Measurements from ENCODE around the gene PIP5K1B.
"Not testable (repeated sequence)": the region's sequence is repeated elsewhere in the genome, so short reads cannot be mapped to it uniquely, and the experiment has no call there.

The PIP5K1B gene

DNA sequence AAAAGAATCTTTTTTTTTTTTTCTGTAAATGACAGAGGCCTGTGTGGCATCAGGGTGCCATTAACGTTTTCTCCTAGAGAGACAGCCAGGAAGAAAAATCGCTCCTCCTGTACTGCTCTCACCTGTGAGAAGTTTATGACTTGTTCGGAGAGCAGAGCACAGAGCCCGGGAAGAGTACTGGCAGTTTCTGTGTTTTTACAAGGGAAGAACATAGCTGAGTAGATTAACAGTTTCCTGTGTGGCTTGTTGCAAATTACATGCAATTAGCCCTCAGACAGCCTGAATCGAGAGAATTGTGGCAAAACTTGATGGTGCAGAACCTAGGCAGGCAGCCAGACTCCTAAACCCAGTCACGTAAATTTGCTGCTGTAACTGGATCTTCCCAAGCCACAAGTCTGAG lies 276.7 kb downstream of the PIP5K1B start:
- TF ChIP-seq POLR2A (IDR thresholded peaks at IDR 0.05; ENCODE audit: low read depth, low read length): no peak
- no peak for FAIRE-seq

DNA sequence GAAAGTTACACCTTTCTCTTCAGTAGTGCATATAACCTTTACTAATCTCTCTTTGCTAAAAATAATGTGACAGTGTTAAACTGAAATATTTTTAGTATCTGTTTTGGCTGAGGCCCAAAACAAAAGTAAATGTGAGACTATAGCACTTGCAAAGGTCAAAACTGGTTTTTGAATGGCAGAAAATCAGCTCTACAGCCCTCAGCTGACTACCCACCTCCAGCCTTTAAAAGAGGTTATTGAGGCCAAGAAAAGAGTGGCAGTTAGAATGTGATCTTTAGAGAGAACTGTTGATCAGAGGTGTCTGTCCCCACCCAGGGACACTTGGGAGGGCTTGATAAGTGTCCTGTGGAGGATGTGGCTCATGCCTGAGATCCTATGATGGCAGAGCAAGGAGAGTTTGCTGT lies 278.0 kb downstream of the PIP5K1B start:
- TF ChIP-seq POLR2A (IDR thresholded peaks at IDR 0.05; ENCODE audit: low read depth, low read length): no peak
- DNase-seq (ENCODE audit: insufficient read length, low spot score) (no peak), FAIRE-seq (no peak)

More for the DNA sequence above, 276.7 kb downstream of the PIP5K1B start:
- DNase-seq (ENCODE audit: insufficient read length, low spot score): no peak

DNA sequence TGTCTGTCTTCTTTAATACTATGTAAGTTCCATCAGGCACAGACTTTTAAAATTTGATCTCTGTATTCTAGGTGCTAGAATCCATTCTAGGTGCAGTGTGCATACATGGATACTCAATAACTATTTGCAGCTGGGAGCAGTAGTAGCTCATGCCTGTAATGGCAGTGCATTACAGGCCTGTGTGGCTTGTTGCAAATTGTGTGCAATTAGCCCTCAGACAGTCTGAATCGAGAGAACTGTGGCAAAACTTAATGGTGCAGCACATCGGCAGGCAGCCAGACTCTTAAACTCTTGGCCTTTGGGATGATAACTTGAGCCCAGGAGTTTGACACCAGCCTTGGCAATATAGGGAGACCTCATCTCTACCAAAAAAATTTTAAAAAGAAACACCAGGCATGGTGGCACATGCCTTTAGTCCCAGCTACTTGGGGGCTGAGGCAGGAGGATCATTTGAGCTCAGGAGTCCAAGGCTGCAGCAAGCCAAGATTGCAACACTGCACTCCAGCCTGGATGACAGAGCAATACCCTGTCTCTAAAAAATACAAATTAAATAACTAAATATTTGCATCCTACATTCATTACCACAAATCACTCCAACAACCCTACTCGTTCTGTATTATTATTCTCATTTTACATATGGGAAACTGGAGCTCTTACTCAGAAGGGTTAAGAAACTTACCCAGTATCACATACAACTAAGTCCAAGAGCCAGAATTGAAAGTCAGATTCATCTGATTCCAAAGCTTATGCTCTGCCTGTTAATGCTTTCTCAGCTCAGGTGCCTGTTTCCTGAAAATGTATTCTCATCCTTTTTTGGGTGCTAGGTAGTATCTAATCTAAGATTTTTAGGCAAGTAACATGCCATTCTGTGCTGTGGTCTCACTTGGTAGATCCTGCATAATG lies 278.7 kb downstream of the PIP5K1B start:
- FAIRE-seq (no peak), DNase-seq (ENCODE audit: insufficient read length, low spot score) (no peak)
- TF ChIP-seq POLR2A (IDR thresholded peaks at IDR 0.05; ENCODE audit: low read depth, low read length): no peak

DNA sequence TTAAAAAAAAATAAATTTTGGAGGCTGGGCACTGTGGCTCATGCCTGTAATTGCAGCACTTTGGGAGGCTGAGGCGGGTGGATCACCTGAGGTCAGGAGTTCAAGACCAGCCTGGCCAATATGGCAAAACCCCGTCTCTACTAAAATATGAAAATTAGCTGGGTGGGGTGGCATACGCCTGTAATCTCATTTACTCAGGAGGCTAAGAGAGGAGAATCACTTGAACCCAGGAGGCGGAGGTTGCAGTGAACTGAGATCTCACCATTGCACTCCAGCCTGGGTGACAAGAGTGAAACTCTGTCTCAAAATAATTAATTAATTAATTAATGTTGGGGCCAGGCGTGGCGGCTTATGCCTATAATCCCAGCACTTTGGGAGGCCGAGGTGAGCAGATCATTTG lies 281.9 kb downstream of the PIP5K1B start:
- not testable (repeated sequence) for DNase-seq (ENCODE audit: insufficient read length, low spot score); FAIRE-seq

DNA sequence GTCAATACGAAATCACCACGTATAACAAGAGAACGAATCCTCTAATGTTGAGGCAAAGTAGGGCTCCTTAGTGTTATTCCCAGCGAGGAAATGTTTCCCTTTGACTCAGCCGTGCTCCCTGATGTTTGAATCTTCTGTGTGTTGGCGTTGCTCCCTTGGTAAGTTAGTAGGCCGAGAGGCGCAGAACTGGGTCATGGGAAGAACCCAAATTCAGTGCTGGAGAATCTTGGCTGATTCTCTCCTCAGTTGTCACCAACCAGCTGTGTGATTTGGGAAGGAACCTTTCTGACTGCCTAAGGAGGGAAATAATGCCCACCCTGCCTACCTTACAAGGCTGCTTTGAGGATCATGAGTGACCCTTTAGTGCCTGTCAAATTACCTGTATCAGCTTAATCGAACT lies 286.4 kb downstream of the PIP5K1B start:
- DNase-seq (ENCODE audit: insufficient read length, low spot score): no peak
- no peak for FAIRE-seq
- TF ChIP-seq POLR2A (IDR thresholded peaks at IDR 0.05; ENCODE audit: low read depth, low read length): no peak

DNA sequence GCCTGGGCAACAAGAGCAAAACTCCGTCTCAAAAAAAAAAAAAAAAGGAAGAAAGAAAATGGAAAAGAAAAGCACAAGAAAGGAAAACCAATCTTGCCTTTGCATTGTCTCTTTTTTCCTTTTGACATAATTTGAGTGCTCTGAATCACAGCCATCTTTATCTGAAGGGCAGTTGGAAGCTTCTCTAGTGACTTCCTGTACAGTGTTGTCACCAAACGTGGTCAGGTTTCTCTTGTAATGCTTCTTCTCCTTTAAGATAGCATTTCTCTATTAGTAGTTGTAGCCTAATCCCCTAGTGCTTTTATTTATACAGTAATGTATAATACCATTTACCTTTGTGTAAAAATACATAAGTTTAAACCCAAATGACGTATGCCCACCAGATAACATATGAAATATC lies 290.7 kb downstream of the PIP5K1B start:
- no peak for DNase-seq (ENCODE audit: insufficient read length, low spot score)
- FAIRE-seq: no peak
- TF ChIP-seq POLR2A (IDR thresholded peaks at IDR 0.05; ENCODE audit: low read depth, low read length): no peak

DNA sequence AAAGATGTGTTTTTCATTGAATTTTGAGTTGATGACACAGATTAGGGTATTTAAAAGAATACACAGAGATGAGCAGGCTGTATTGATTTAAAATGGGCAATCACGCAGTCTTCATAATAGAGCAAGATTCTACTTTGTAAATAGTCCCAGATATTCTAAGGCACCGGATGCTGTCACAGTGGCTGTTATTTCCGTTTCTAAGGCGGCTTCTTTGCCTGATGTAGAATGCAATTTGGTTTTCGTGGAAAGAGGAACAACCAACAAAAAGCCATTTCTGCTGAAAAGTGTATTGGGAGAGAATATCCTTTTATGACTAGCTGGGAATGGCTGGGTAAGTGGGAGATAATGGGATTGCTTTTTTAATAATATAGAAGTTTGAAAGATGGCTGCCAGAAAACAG lies 291.4 kb downstream of the PIP5K1B start:
- DNase-seq (ENCODE audit: insufficient read length, low spot score): no peak
- FAIRE-seq: no peak
- no peak for TF ChIP-seq POLR2A (IDR thresholded peaks at IDR 0.05; ENCODE audit: low read depth, low read length)

DNA sequence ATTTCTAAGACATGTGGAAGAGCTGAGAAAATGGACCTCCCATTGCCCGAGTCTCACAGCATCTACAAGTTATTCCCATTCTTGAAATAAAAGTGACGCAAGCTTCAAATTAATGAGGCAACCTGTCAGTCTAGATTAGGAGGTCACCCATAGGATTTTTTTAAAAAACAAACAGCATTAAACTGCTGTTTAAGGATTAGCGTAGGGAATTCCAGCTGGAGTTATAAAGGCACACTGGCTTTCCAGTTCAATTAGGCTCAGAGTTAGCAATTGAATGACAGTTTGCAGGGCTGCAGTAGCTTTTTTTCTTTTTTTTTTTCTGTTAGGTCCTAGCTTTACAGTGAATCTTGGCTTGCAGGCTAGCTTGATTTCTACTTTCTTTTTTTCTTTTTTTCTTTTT lies 292.6 kb downstream of the PIP5K1B start:
- FAIRE-seq (no peak), DNase-seq (ENCODE audit: insufficient read length, low spot score) (no peak)
- no peak for TF ChIP-seq POLR2A (IDR thresholded peaks at IDR 0.05; ENCODE audit: low read depth, low read length)

DNA sequence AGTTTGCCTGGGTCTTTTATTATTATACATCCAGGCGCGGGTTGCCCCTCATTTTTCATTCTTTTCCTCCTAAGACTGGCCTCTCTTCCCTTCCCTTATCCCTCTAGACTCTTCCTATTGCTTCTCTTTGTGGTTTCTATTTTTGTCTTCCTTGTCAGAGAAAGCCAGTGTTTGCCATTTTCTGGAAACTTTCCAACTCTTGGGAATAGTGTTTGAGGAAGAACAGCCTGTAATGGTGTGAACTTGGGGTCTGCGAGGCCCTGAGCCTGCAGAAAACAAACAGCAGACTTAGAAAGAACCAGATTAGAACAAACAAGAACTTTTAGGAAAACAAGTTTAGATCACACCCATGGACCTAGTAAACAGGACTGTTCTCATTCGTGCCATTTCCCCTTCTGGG lies 293.3 kb downstream of the PIP5K1B start:
- FAIRE-seq (no peak), DNase-seq (ENCODE audit: insufficient read length, low spot score) (no peak)
- TF ChIP-seq POLR2A (IDR thresholded peaks at IDR 0.05; ENCODE audit: low read depth, low read length): no peak

DNA sequence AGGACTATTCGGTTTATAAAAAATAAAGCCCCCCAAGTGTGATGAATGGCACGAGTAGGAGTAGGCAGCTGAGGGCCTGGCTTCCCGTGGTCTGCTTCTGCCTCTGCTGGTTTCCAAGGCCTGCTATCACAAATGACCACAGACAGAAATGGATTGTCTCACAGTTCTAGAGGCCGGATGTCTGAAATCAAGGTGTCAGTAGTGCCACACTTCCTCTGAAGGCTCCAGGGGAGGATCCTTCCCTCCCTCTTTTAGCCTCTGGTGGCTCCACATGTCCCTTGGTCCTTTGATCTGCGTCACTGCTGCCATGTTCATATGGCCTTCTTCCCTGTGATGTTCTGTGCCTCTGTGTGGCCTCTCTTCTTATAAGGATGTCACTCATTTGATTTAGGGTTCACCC lies 293.8 kb downstream of the PIP5K1B start:
- no peak for FAIRE-seq
- no peak for TF ChIP-seq POLR2A (IDR thresholded peaks at IDR 0.05; ENCODE audit: low read depth, low read length)
- DNase-seq (ENCODE audit: insufficient read length, low spot score): no peak

DNA sequence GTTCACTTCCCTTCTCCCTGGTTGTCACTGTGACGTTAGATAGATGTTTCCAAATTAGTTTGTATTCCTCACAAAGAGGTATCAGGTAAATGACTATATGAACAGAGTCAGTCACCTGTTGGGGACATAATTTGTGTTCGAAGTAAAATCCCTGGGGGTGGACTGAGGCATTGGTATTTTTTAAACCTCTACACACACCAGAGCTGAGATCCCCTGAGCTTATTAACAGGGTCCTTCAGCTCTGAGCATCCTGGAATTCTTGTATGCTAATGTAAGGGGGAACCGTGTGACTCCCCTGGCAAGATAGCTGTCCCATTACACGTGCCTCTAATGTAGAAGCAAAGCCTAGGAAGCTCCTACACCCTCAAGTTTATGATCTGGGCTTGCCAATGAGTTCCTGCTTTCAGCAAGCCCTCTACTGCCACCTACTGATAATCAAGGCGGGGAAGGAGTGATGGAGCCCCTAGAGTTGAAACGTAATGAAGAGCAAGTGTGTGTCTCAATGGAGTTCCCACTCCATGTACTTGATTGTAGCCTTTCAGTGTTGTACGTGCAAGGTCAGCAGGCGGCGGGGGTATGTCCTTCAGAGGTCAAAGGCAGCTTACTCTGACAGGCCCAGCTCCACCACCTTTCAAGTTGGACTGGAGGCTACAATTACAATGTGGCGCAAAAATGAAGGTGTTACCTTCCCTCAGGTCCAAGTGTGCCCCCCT lies 294.5 kb downstream of the PIP5K1B start:
- FAIRE-seq: peak; percentile 88
- peak; percentile 72 for DNase-seq (ENCODE audit: insufficient read length, low spot score)
- TF ChIP-seq POLR2A (IDR thresholded peaks at IDR 0.05; ENCODE audit: low read depth, low read length): no peak

DNA sequence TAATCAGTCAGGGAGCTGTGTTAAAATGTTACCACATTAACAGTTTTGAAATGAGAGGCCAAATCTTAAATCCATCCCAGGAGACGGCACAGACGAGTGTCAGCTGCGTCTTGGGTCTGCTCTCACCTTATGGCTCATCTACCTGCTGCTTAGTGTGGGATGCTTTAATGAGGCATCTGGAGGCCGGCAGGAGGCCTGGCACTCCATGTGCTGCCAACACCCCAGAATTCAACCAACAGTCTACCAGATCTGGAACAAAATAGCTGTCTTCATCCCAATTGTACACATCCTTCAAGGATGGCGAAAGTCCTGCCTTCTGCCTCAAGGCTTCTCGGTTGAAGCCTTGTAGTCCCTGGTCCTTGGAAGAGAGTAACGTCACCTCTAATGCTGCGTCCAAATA lies 296.9 kb downstream of the PIP5K1B start:
- FAIRE-seq (no peak), DNase-seq (ENCODE audit: insufficient read length, low spot score) (no peak)
- TF ChIP-seq POLR2A (IDR thresholded peaks at IDR 0.05; ENCODE audit: low read depth, low read length): no peak

DNA sequence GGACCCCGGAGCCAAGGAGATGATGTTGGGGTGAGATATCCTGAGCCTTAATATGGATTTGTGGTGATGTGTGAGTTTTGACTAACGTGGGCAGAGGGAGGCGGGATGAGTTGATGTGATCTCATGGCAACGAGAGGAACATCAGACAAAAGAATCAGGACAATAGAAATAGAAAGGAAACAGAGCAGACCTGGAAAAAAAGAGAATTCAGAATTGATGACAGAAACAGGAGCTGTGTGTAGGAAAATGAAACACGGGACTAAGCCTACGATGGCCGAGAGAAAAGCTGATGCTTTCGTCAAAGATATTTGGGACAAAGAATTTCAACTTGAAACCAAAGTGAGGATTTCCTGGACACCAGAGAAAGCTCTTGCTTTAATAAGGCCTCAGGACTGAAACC lies 298.0 kb downstream of the PIP5K1B start:
- TF ChIP-seq POLR2A (IDR thresholded peaks at IDR 0.05; ENCODE audit: low read depth, low read length): no peak
- no peak for FAIRE-seq
- DNase-seq (ENCODE audit: insufficient read length, low spot score): no peak

DNA sequence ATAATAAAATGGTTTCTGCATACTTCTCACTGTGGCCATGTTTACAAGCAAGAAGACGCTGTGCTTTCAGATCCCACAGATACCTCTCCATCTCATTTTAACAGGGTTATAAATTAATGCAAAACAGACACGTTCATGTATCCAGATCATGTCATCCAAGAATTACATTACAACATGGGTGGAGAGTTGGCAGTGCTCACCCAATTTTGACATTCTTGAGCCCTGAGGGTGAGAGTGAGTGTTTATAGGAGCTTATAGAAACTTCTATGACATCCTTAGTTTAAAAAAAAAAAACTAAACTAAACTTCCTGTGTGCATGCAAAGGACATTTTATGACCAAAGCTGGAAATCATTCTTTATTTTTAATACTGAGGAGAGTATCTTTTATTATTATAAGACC lies 299.8 kb downstream of the PIP5K1B start:
- DNase-seq (ENCODE audit: insufficient read length, low spot score) (no peak), FAIRE-seq (no peak)
- no peak for TF ChIP-seq POLR2A (IDR thresholded peaks at IDR 0.05; ENCODE audit: low read depth, low read length)

DNA sequence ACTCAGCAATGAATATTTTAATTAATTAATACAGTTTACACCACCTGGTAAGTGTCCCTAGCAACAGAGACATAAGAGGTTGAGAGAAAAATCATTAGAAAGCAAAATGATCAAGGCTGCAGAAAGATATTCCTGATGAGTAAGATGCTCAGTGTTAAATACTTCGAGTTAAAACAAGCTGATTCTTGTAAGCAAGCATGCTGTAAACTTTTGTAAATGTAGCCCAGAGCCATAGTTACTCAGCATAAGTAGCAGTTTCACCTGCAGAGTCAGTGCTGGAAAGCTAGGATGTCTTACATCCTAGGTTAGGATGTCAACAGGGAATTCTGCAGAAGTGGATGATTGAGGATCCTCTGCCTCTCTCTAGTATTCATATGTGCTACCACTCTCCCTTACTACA lies 304.7 kb downstream of the PIP5K1B start:
- no peak for DNase-seq (ENCODE audit: insufficient read length, low spot score)
- no peak for FAIRE-seq

More for the DNA sequence above, 304.7 kb downstream of the PIP5K1B start:
- TF ChIP-seq POLR2A (IDR thresholded peaks at IDR 0.05; ENCODE audit: low read depth, low read length): no peak

Measured in H54 (cell line).